GM23338 (cell line): ENCODE results near the gene EDEM3. TPM values are rescaled to one million over a fixed set of nuclear protein-coding genes. Genes with fewer than 3 reads are reported as not detected.

Experiments used
- ATAC-seq: fragments of 200-7000 bp; cut with Tn5 transposase; 3 replicates; pipeline ENCODE4 v1.9.1; 2020
- DNase-seq: peaks from one replicate; pipeline ENCODE4 v3.0.0-alpha.2; 2015; ENCODE audit warnings: low spot score
- H2AFZ ChIP-seq: fragments of 200-600 bp; sonication (generic); 2 replicates; pipeline ENCODE4 v1.8.0; 2016; ENCODE audit warnings: antibody characterized with exemption, mild to moderate bottlenecking, moderate library complexity
- H3F3A ChIP-seq: fragments of 200-600 bp; sonication (generic); replicated peaks from 2 replicates; pipeline ENCODE4 v1.8.0; 2017; ENCODE audit warnings: antibody characterized with exemption, mixed run types, low read depth
- H3K27ac ChIP-seq: fragments of 200-600 bp; sonication (generic); 2 replicates; pipeline ENCODE4 v1.6.1; 2016; ENCODE audit warnings: low read depth
- H3K27me3 ChIP-seq: fragments of 200-600 bp; sonication (generic); 2 replicates; pipeline ENCODE4 v1.8.0; 2016; ENCODE audit warnings: mild to moderate bottlenecking, mixed run types, moderate library complexity; ENCODE audit not compliant: insufficient read depth
- H3K36me3 ChIP-seq: fragments of 200-600 bp; sonication (generic); 2 replicates; pipeline ENCODE4 v1.8.0; 2016; ENCODE audit warnings: mild to moderate bottlenecking; ENCODE audit not compliant: insufficient read depth
- H3K4me1 ChIP-seq: fragments of 200-600 bp; sonication (generic); 2 replicates; pipeline ENCODE4 v1.8.0; 2016; ENCODE audit warnings: mild to moderate bottlenecking, moderate library complexity; ENCODE audit not compliant: insufficient read depth
- H3K4me2 ChIP-seq: fragments of 200-600 bp; sonication (generic); 2 replicates; pipeline ENCODE4 v1.7.1; 2017; ENCODE audit warnings: mixed run types
- H3K4me3 ChIP-seq: fragments of 200-600 bp; sonication (generic); 2 replicates; pipeline ENCODE4 v1.6.1; 2016; ENCODE audit warnings: mixed run types
- H3K79me2 ChIP-seq: fragments of 200-600 bp; sonication (generic); replicated peaks from 2 replicates; pipeline ENCODE4 v1.8.0; 2017; ENCODE audit warnings: mild to moderate bottlenecking; ENCODE audit not compliant: insufficient read depth
- H3K9me2 ChIP-seq: fragments of 200-600 bp; sonication (generic); 2 replicates; pipeline ENCODE4 v1.8.0; 2017; ENCODE audit not compliant: insufficient read depth
- H4K20me1 ChIP-seq: fragments of 200-600 bp; sonication (generic); replicated peaks from 2 replicates; pipeline ENCODE4 v1.8.0; 2017; ENCODE audit warnings: mild to moderate bottlenecking; ENCODE audit not compliant: insufficient read depth
- H3K27ac Mint-ChIP-seq: 2 replicates; pipeline ENCODE4 v1.8.0; 2020; ENCODE audit warnings: inconsistent platforms, mild to moderate bottlenecking, moderate library complexity, mixed read lengths
- H3K27me3 Mint-ChIP-seq: 3 replicates; pipeline ENCODE4 v1.8.0; 2022; ENCODE audit warnings: low read depth, mild to moderate bottlenecking, moderate library complexity, mixed read lengths, inconsistent platforms; ENCODE audit not compliant: insufficient read depth, poor library complexity
- H3K36me3 Mint-ChIP-seq: 3 replicates; pipeline ENCODE4 v1.8.0; 2021; ENCODE audit warnings: low read depth, mild to moderate bottlenecking, inconsistent platforms, moderate library complexity, mixed read lengths
- H3K4me1 Mint-ChIP-seq: 3 replicates; pipeline ENCODE4 v1.8.0; 2020; ENCODE audit warnings: mild to moderate bottlenecking, inconsistent platforms, mixed read lengths
- H3K4me3 Mint-ChIP-seq: 3 replicates; pipeline ENCODE4 v1.8.0; 2021; ENCODE audit warnings: moderate library complexity, mild to moderate bottlenecking, inconsistent platforms, mixed read lengths
- H3K9me3 Mint-ChIP-seq: 3 replicates; pipeline ENCODE4 v1.8.0; 2020; ENCODE audit warnings: moderate library complexity, mild to moderate bottlenecking, inconsistent platforms, mixed read lengths
- CREB1 ChIP-seq: fragments of 250-450 bp; sonication (Bioruptor Pico); IDR thresholded peaks from 2 replicates; pipeline ENCODE4 v1.5.0; 2020; ENCODE audit warnings: low read depth, mild to moderate bottlenecking, moderate library complexity
- CTCF ChIP-seq, 2 experiments: fragments of 200-600 bp in 1 of 2; sonication (generic) in 1 of 2; conservative IDR thresholded peaks; 2 replicates each; pipeline versions ENCODE4 v1.5.1 to v1.6.1; 2016 to 2017; ENCODE audit warnings: antibody characterized with exemption in 2 of 2, low read depth in 2 of 2, mild to moderate bottlenecking in 2 of 2, moderate library complexity in 1 of 2
- JUNB ChIP-seq: IDR thresholded peaks from one replicate; pipeline ENCODE4 v1.6.1; 2016; ENCODE audit warnings: antibody characterized with exemption; ENCODE audit not compliant: unreplicated experiment
- NANOG ChIP-seq: IDR thresholded peaks from 2 replicates; pipeline ENCODE4 v1.6.1; 2016; ENCODE audit warnings: antibody characterized with exemption, borderline replicate concordance
- POLR2AphosphoS5 ChIP-seq: IDR thresholded peaks from 2 replicates; pipeline ENCODE4 v1.6.1; 2016; ENCODE audit warnings: antibody characterized with exemption, low read depth
- STAT1 ChIP-seq: IDR thresholded peaks from one replicate; pipeline ENCODE4 v1.6.1; 2016; ENCODE audit warnings: antibody characterized with exemption; ENCODE audit not compliant: unreplicated experiment
- ZNF114 ChIP-seq: fragments of 250-450 bp; sonication (Bioruptor Pico); IDR thresholded peaks from 2 replicates; pipeline ENCODE4 v1.5.0; 2020; ENCODE audit warnings: mild to moderate bottlenecking, moderate library complexity
- ZNF331 ChIP-seq: fragments of 250-450 bp; sonication (Bioruptor Pico); IDR thresholded peaks from 2 replicates; pipeline ENCODE4 v1.5.0; 2020; ENCODE audit warnings: low read depth, mild to moderate bottlenecking, moderate library complexity
- ZNF462 ChIP-seq: fragments of 250-450 bp; sonication (Bioruptor Pico); IDR thresholded peaks from 2 replicates; pipeline ENCODE4 v1.5.0; 2020; ENCODE audit warnings: mild to moderate bottlenecking, moderate library complexity
- polyA plus RNA-seq: library from polyadenylated mRNA; unstranded; fragments of >200 nt; fragmentation: Nextera tagmentation; extraction: Ambion mirVana; gene quantifications from 2 replicates; pipeline ENCODE4 v1.2.1, GENCODE V29; 2016
- total RNA-seq: library from RNA; depleted of rRNA; stranded (reverse); fragments of >200 nt; shearing (Covaris generic); gene quantifications from 2 replicates; pipeline ENCODE4 v1.2.3, GENCODE V29; 2014

The EDEM3 gene
- total and polyA plus RNA-seq, 2 experiments from 2014 or later = 4.8 to 11.5 TPM

- Histone ChIP-seq H3K4me3 (no peak overlapping the region), H3F3A (no peaks in the 10 kb centered on the region), H3K36me3 (0 out of 2 replicates have a peak, but pooled peaks cover 5% of the 10 kb centered on the region), H3K4me2 (no peak overlapping the region), H3K27me3 (no peaks in the 10 kb centered on the region), H3K79me2 (no peaks in the 10 kb centered on the region), H3K27ac (no peak overlapping the region), H3K9me2 (no peaks in the 10 kb centered on the region), H2AFZ (no peak overlapping the region), H3K4me1 (no peaks in the 10 kb centered on the region), H4K20me1 (no peaks in the 10 kb centered on the region)
- no peaks in the 10 kb centered on the region for H3K36me3 Mint-ChIP-seq
- H3K27ac Mint-ChIP-seq = no peak overlapping the region
- no peak overlapping the region for H3K4me3 Mint-ChIP-seq
- no peaks in the 10 kb centered on the region for H3K9me3 Mint-ChIP-seq
- no peak for ATAC-seq
- H3K27me3 Mint-ChIP-seq = no peaks in the 10 kb centered on the region
- H3K4me1 Mint-ChIP-seq = peaks cover 7% of the 10 kb centered on the region; the same call in 1 of the 3 replicates
- no peak for DNase-seq
- TF ChIP-seq CTCF (conservative IDR thresholded peaks at IDR 0.05; ENCODE audit: low read depth in 2 of 2) = no peak
- no peak for TF ChIP-seq STAT1
- no peak for TF ChIP-seq CREB1 (CRISPR knock-in tag)
- TF ChIP-seq ZNF114 (CRISPR knock-in tag) = no peak
- no peak for TF ChIP-seq ZNF331
- no peak for TF ChIP-seq POLR2AphosphoS5
- no peak for TF ChIP-seq NANOG
- no peak for TF ChIP-seq ZNF462 (CRISPR knock-in tag)
- TF ChIP-seq JUNB = no peak
Observed at GRCh38 chr1:184705271-184705670, 49.4 kb downstream of the EDEM3 start.
